OCI-LY1 (cell line): ENCODE data around the gene POLR1B.

ENCODE experiments used
- H2AFZ ChIP-seq: fragments of 200-600 bp; sonication (generic), shearing (Covaris generic); 2 replicates; pipeline ENCODE4 v1.6.0; 2014; ENCODE audit warnings: antibody characterized with exemption, mild to moderate bottlenecking, low read length
- H3F3A ChIP-seq: fragments of 200-600 bp; sonication (generic), shearing (Covaris generic); 2 replicates; pipeline ENCODE4 v1.6.0; 2014; ENCODE audit warnings: mild to moderate bottlenecking, antibody characterized with exemption, low read length, moderate library complexity; ENCODE audit not compliant: insufficient read depth
- H3K27ac ChIP-seq: fragments of 200-600 bp; sonication (generic); 2 replicates; pipeline ENCODE4 v1.5.1; 2014; ENCODE audit warnings: low read length, mixed run types, mild to moderate bottlenecking, low read depth; ENCODE audit not compliant: poor library complexity, severe bottlenecking
- H3K27me3 ChIP-seq: fragments of 200-600 bp; sonication (generic); 2 replicates; pipeline ENCODE4 v1.6.0; 2014; ENCODE audit warnings: antibody characterized with exemption, mild to moderate bottlenecking, low read length, moderate library complexity; ENCODE audit not compliant: insufficient read depth
- H3K36me3 ChIP-seq: fragments of 200-600 bp; sonication (generic); 2 replicates; pipeline ENCODE4 v1.6.1; 2014; ENCODE audit warnings: mild to moderate bottlenecking, antibody characterized with exemption, low read length, moderate library complexity, mixed read lengths; ENCODE audit not compliant: insufficient read depth
- H3K4me1 ChIP-seq: fragments of 200-600 bp; sonication (generic); 2 replicates; pipeline ENCODE4 v1.5.1; 2014; ENCODE audit warnings: mild to moderate bottlenecking, low read length, moderate library complexity; ENCODE audit not compliant: insufficient read depth, severe bottlenecking
- H3K4me2 ChIP-seq: fragments of 200-600 bp; sonication (generic), shearing (Covaris generic); 2 replicates; pipeline ENCODE4 v1.6.1; 2014; ENCODE audit warnings: low read length
- H3K4me3 ChIP-seq: fragments of 200-600 bp; sonication (generic); 2 replicates; pipeline ENCODE4 v1.5.1; 2014; ENCODE audit warnings: low read length, low read depth, mild to moderate bottlenecking, mixed read lengths; ENCODE audit not compliant: poor library complexity, severe bottlenecking
- H3K79me2 ChIP-seq: fragments of 200-600 bp; shearing (Covaris generic); 2 replicates; pipeline ENCODE4 v1.6.1; 2016; ENCODE audit warnings: mixed run types, low read length, mixed read lengths; ENCODE audit not compliant: insufficient read depth
- H3K9ac ChIP-seq: fragments of 200-600 bp; sonication (generic), shearing (Covaris generic); 2 replicates; pipeline ENCODE4 v1.6.1; 2014; ENCODE audit warnings: mild to moderate bottlenecking, low read length, mixed read lengths
- H3K9me2 ChIP-seq: fragments of 200-600 bp; sonication (generic), shearing (Covaris generic); 2 replicates; pipeline ENCODE4 v1.6.1; 2014; ENCODE audit warnings: low read depth, mild to moderate bottlenecking, low read length, mixed read lengths
- H3K9me3 ChIP-seq: fragments of 200-600 bp; shearing (Covaris generic); 2 replicates; pipeline ENCODE4 v1.6.1; 2014; ENCODE audit warnings: low read length, mixed read lengths
- H4K20me1 ChIP-seq: fragments of 200-600 bp; sonication (generic), shearing (Covaris generic); 2 replicates; pipeline ENCODE4 v1.6.0; 2016; ENCODE audit warnings: mild to moderate bottlenecking, low read length; ENCODE audit not compliant: insufficient read depth
- CTCF ChIP-seq: fragments of 200-600 bp; sonication (generic), shearing (Covaris generic); IDR thresholded peaks from 2 replicates; pipeline ENCODE4 v1.5.1; 2017; ENCODE audit warnings: mild to moderate bottlenecking, antibody characterized with exemption, low read length, moderate library complexity, mixed read lengths
- EZH2 ChIP-seq: fragments of 200-600 bp; sonication (generic), shearing (Covaris generic); IDR thresholded peaks from 2 replicates; pipeline ENCODE4 v1.8.0; 2017; ENCODE audit warnings: borderline replicate concordance, mixed run types, mild to moderate bottlenecking, antibody characterized with exemption, low read length, moderate library complexity, mixed read lengths

The POLR1B gene

GRCh38 chr2:112621790-112622527 is 79.7 kb downstream of the POLR1B start:
- H3K4me2 ChIP-seq = no peak overlapping the region

GRCh38 chr2:112622528-112622849 is 80.2 kb downstream of the POLR1B start:
- H3K27me3 ChIP-seq = no peaks in the 10 kb centered on the region
- H3F3A ChIP-seq = no peaks in the 10 kb centered on the region
- no peaks in the 10 kb centered on the region for H3K9me3 ChIP-seq
- H3K27ac ChIP-seq = no peak overlapping the region
- H3K4me2 ChIP-seq = no peak overlapping the region
- H3K9me2 ChIP-seq = no peaks in the 10 kb centered on the region
- H2AFZ ChIP-seq = no peak overlapping the region
- H3K79me2 ChIP-seq = no peaks in the 10 kb centered on the region
- peaks cover 4% of the 10 kb centered on the region for H3K4me1 ChIP-seq
- H3K4me3 ChIP-seq = no peak overlapping the region
- no peaks in the 10 kb centered on the region for H4K20me1 ChIP-seq
- no peak overlapping the region for H3K9ac ChIP-seq
- TF ChIP-seq CTCF (no peak), EZH2 (no peak)
- H3K36me3 ChIP-seq = no peaks in the 10 kb centered on the region

More at GRCh38 chr2:112621790-112622527, 79.7 kb downstream of the POLR1B start:
- no peaks in the 10 kb centered on the region for H4K20me1 ChIP-seq
- no peaks in the 10 kb centered on the region for H3K9me3 ChIP-seq
- H3K36me3 ChIP-seq = no peaks in the 10 kb centered on the region
- no peaks in the 10 kb centered on the region for H3K27me3 ChIP-seq
- H3K27ac ChIP-seq = no peak overlapping the region
- TF ChIP-seq EZH2 = no peak
- no peak for TF ChIP-seq CTCF
- H3K4me3 ChIP-seq = no peak overlapping the region
- no peaks in the 10 kb centered on the region for H3K9me2 ChIP-seq
- H3F3A ChIP-seq = no peaks in the 10 kb centered on the region
- no peak overlapping the region for H2AFZ ChIP-seq
- no peak overlapping the region for H3K9ac ChIP-seq
- peaks cover 4% of the 10 kb centered on the region for H3K4me1 ChIP-seq
- H3K79me2 ChIP-seq = no peaks in the 10 kb centered on the region

- no peak for TF ChIP-seq EZH2
- no peak for TF ChIP-seq CTCF
- H3K9ac ChIP-seq = no peak overlapping the region
Measured at GRCh38 chr2:112623913-112624777, 81.9 kb downstream of the POLR1B start.

More at GRCh38 chr2:112623913-112624777, 81.9 kb downstream of the POLR1B start:
- Histone ChIP-seq H3F3A (no peaks in the 10 kb centered on the region), H3K79me2 (no peaks in the 10 kb centered on the region), H3K9me2 (no peaks in the 10 kb centered on the region), H3K36me3 (no peaks in the 10 kb centered on the region), H2AFZ (no peak overlapping the region), H3K4me3 (no peak overlapping the region), H3K9me3 (no peaks in the 10 kb centered on the region), H4K20me1 (no peaks in the 10 kb centered on the region), H3K4me1 (peaks cover 4% of the 10 kb centered on the region), H3K27me3 (no peaks in the 10 kb centered on the region), H3K27ac (no peak overlapping the region), H3K4me2 (no peak overlapping the region)
